AG04450 (cell line): Measurements from ENCODE around the gene EFCAB7. TPM values are rescaled to one million over a fixed set of nuclear protein-coding genes. Genes with fewer than 3 reads are reported as not detected.
"Not testable (repeated sequence)": the region's sequence is repeated elsewhere in the genome, so short reads cannot be mapped to it uniquely, and the experiment has no call there.

Experiments used
- CTCF ChIA-PET: fragments of 300-600, 350-600 bp; formaldehyde crosslinking; extraction: SDS; loops from one replicate; lab custom pipeline; 2022; ENCODE audit warnings: antibody characterized with exemption, inconsistent platforms; lab: Charles Lee
- POLR2A ChIA-PET: fragments of 350-600 bp; formaldehyde crosslinking; extraction: SDS; loops from one replicate; lab custom pipeline; 2021; ENCODE audit warnings: antibody characterized with exemption, inconsistent platforms; lab: Yijun Ruan, JAX
- DNase-seq: peaks from one replicate; pipeline ENCODE4 v3.0.0-alpha.2; 2011; ENCODE audit warnings: low read depth, low spot score
- H3K27ac ChIP-seq: one replicate; pipeline ENCODE4 v1.5.1; 2012; ENCODE audit warnings: low read depth, low read length, control low read depth
- H3K27me3 ChIP-seq: one replicate; pipeline ENCODE4 v1.6.0; 2012; ENCODE audit warnings: low read length; ENCODE audit not compliant: control insufficient read depth, insufficient read depth
- H3K4me3 ChIP-seq: 2 replicates; pipeline ENCODE4 v1.5.1; 2011; ENCODE audit warnings: mild to moderate bottlenecking, low read depth, low read length, control low read depth
- H3K9me3 ChIP-seq: 2 replicates; pipeline ENCODE4 v1.5.1; 2012; ENCODE audit warnings: low read length; ENCODE audit not compliant: control insufficient read depth, insufficient read depth
- polyA plus RNA-seq: library from polyadenylated mRNA; depleted of rRNA; stranded (reverse); fragments of >200 nt; gene quantifications from 2 replicates; pipeline ENCODE4 v1.2.3, GENCODE V29; 2011
- TF ChIP-seq, protein P1 (sequence below): IDR thresholded peaks from 2 replicates; pipeline ENCODE4 v1.5.1; 2011; ENCODE audit warnings: low read depth, low read length, control low read depth, inconsistent platforms

Gene EFCAB7
- polyA plus RNA-seq, 1 experiment, result 6.0 TPM

DNA sequence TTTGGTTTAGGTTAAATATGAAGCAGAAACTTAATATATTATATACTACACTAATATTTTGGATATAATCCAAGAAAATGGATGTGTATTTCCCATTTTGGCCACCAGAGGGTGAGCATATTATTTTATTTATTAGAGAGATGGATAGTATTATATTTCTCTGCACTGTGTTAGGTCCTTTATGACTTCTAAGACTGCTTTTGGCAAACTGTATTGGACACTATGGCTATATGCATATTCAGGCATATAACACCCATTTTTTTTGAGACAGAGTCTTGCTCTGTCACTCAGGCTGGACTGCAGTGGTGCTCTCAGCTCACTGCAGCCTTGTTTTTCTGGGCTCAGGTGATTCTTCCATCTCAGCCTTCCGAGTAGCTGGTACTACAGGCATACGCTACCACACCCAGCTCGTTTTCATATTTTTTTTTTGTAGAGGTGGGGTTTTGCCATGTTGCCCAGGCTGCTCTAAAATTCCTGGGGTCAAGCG, 52.1 kb downstream of the EFCAB7 start:
- ChIA-PET POLR2A (no interaction called here), CTCF (interaction anchor here (0.6 to 2.7 kb wide), 14 partner anchors 9 to 1453 kb away, joined by 3 to 28 read pairs (median 4); no protein-coding TSS in a partner anchor)
- TF ChIP-seq, protein P1, sequence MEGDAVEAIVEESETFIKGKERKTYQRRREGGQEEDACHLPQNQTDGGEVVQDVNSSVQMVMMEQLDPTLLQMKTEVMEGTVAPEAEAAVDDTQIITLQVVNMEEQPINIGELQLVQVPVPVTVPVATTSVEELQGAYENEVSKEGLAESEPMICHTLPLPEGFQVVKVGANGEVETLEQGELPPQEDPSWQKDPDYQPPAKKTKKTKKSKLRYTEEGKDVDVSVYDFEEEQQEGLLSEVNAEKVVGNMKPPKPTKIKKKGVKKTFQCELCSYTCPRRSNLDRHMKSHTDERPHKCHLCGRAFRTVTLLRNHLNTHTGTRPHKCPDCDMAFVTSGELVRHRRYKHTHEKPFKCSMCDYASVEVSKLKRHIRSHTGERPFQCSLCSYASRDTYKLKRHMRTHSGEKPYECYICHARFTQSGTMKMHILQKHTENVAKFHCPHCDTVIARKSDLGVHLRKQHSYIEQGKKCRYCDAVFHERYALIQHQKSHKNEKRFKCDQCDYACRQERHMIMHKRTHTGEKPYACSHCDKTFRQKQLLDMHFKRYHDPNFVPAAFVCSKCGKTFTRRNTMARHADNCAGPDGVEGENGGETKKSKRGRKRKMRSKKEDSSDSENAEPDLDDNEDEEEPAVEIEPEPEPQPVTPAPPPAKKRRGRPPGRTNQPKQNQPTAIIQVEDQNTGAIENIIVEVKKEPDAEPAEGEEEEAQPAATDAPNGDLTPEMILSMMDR, result peak; percentile 63
- no peaks in the 10 kb centered on the region for H3K9me3 ChIP-seq
- no peak for DNase-seq
- no peak overlapping the region for H3K4me3 ChIP-seq
- no peaks in the 10 kb centered on the region for H3K27me3 ChIP-seq
- no peak overlapping the region for H3K27ac ChIP-seq

DNA sequence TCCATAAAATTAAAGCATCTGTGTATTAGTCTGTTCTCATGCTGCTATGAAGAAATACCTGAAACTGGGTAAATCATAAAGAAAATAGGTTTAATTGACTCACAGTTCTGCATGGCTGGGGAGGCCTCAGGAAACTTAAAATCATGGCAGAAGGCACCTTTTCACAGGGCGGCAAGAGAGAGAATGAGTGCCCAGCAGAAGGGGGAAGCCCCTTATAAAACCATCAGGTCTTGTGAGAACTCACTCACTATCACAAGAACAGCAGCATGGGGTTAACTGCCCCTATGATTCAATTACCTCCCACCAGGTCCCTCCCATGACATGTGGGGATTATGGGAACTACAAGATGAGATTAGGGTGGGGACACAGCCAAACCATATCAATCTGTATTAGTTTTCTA, 63.0 kb downstream of the EFCAB7 start:
- H3K4me3 ChIP-seq, H3K9me3 ChIP-seq, H3K27me3 ChIP-seq, DNase-seq, POLR2A ChIA-PET, H3K27ac ChIP-seq: not testable (repeated sequence)
- CTCF ChIA-PET, result interaction anchor here (0.6 kb wide), 1 partner anchor 89 kb away, joined by 3 read pairs; no protein-coding TSS in a partner anchor

DNA sequence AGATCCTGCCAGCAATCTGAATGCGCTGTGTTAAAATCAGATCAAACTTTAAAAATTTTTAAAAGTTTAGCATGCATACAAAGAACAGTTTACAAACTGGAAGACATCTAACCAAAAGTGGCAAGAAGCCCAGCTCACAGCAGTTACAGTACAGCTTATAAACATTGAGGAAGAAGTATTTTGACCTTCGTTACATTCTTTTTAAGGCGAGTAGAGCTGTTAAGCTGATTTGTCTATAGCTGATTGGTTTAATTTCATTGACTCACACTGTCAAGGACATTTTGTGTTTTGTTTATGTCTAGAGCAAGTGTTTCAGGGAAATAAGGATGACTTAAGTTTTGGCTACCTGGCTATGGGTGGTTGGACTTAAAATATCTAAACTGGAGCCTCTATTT, 66.8 kb downstream of the EFCAB7 start:
- DNase-seq, result peak; percentile 37
- Histone ChIP-seq H3K4me3 (no peak overlapping the region), H3K27ac (no peak overlapping the region), H3K9me3 (no peaks in the 10 kb centered on the region; the same call in 1 of the 2 replicates), H3K27me3 (no peaks in the 10 kb centered on the region)
- CTCF ChIA-PET, result interaction anchor here (3.8 kb wide), 1 partner anchor 32 kb away, joined by 15 read pairs; no protein-coding TSS in a partner anchor
- POLR2A ChIA-PET, result no interaction called here
- TF ChIP-seq, protein P1, result no peak

DNA sequence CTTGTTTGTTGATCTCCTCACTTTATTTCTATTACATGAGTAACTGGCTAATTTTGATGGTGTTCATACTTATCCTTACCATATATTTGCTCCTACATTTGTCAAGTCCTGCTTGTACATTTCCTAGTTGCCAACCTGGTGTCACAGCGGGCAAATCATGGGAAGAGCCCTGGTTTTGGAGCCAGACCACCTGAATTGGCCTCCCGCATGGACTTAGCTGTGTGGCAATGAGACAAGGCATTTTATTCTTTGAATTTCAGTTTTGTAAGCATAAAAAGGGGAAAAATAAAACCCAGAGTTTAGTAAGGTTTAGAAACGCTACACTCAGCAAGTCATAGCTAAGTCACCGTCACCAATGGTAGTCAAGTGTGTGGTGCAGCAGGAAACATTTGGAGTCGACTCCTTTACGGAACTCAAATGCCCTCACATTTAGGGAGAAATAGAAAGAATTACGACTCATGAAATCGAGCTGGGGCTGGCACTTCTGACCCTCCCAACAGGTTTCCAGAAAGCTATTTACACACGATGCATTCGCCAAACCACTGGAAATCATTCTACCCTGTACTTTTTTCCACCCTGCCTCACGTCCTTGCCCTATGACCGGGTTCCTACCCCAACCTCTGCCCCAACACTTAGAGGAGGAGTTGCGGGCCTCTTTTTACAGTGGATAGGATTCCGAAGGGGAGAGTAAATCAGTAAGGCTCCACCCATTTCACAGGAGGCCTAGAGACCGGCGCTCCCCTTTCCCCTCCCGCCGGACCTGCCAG, 69.4 kb downstream of the EFCAB7 start:
- H3K27me3 ChIP-seq, result no peaks in the 10 kb centered on the region
- no peak for DNase-seq
- H3K4me3 ChIP-seq, result peak overlapping the region; percentile 81
- TF ChIP-seq, protein P1, result no peak
- CTCF ChIA-PET, result interaction anchor here (0.6 to 3.8 kb wide), 3 partner anchors 12 to 654 kb away, joined by 4 to 15 read pairs (median 5); no protein-coding TSS in a partner anchor
- peak overlapping the region; percentile 68 for H3K27ac ChIP-seq
- no peaks in the 10 kb centered on the region; the same call in 1 of the 2 replicates for H3K9me3 ChIP-seq
- POLR2A ChIA-PET, result no interaction called here

DNA sequence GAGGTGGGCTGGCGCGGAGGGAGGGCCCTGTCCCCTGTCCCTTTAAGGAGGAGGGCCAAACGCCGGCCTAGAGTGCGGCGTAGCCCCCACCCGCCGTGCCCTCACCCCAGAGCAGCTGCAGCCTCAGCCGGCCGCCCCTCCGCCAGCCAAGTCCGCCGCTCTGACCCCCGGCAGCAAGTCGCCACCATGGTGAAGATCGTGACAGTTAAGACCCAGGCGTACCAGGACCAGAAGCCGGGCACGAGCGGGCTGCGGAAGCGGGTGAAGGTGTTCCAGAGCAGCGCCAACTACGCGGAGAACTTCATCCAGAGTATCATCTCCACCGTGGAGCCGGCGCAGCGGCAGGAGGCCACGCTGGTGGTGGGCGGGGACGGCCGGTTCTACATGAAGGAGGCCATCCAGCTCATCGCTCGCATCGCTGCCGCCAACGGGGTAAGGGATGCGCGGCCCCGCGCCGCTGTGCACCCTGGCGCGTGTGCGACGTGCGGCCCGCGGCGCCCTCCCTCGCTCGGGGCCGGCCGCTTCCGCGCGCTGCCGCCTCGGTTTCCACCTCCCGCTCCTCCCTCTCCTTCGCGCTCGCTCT, 70.1 kb downstream of the EFCAB7 start, which contains the start of gene PGM1:
Gene PGM1 (plus strand): TSS at position 109 of the 583 bp plus-strand sequence. CDS start 78 bp downstream, at position 187.
- H3K27me3 ChIP-seq, result no peaks in the 10 kb centered on the region
- H3K27ac ChIP-seq, result peak within 1 kb of the TSS; percentile 68
- TF ChIP-seq, protein P1, result no peak
- peak; percentile 32 for DNase-seq
- no peaks in the 10 kb centered on the region; the same call in 1 of the 2 replicates for H3K9me3 ChIP-seq
- POLR2A ChIA-PET, result no interaction called here
- peak within 1 kb of the TSS; percentile 81 for H3K4me3 ChIP-seq
- CTCF ChIA-PET, result interaction anchor here (1.0 to 3.8 kb wide), 2 partner anchors 36 to 653 kb away, joined by 4 to 15 read pairs; no protein-coding TSS in a partner anchor
